ENCODE data around the gene ADSL.

The ADSL gene

GRCh38 chr22:40406063-40406890 lies 60.0 kb downstream of the ADSL start:
- FAIRE-seq, result no peak

DNA sequence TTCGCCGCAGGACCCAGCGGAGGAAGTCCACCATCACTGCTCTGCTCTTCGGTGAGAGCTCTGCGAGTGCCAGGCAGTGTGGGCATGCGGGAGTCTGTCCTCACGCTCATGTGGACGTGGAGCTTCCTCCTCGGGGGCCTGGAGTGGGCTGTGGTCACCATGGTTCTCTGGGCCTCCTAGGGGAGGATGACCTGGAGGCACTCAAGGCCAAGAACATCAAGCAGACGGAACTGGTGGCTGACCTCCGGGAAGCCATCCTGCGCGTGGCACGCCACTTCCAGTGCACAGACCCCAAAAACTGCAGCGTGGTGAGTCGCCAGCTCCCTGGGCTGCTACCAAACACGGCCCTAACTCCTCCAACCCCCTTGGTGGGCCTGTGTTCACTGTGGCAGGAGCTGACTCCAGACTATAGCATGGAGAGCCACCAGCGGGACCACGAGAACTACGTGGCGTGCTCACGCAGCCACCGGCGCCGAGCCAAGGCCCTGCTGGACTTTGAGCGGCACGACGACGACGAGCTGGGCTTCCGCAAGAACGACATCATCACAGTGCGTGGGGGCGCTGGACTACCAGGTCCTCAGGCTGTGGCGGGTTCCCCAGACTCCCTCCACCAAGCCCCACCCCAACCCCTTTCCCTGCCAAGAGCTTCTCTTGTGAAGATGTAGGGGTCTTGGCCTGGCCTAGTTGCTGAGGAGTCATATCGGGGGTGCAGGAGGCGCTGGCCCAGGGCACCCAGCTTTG lies 60.9 kb downstream of the ADSL start:
- FAIRE-seq, result no peak

DNA sequence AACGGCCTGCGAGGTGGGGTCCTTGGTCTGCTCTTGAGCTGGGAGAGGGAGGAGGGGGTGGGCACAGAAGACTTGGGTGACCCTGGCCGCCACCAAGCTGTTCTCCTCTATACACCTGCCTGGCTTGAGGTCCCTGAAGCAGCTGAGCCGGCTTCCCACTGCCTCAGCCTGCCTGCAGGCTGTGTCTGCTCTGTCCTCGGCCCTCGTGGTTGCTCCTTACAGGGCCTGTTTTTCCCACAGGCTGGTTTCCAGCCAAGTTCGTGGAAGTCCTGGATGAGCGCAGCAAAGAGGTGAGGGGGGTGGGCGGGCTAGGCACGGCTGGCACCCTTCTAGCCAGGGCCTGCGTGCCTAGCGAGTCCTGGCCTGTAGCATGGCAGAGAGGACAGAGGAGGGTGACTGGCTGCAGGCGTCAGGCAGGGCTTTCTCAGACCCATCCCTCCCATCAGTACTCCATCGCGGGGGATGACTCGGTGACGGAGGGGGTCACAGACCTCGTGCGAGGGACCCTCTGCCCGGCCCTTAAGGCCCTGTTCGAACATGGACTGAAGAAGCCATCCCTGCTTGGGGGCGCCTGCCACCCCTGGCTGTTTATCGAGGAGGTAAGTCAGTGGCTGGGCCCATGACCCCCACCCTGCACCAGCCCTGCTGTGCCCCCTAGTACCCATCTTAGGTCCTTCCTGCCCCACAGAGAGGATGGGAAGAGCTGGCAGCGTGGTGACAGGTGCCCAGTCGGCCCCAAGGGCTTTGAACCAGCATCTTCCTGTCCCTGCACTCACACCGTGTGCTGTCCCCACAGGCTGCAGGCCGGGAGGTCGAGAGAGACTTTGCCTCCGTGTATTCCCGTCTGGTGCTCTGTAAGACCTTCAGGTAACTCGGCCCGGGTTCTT lies 61.8 kb downstream of the ADSL start:
- FAIRE-seq, result no peak

- no peak for FAIRE-seq
Observed at GRCh38 chr22:40408718-40409612, 62.7 kb downstream of the ADSL start.

GRCh38 chr22:40409613-40410113 lies 63.4 kb downstream of the ADSL start:
- FAIRE-seq, result no peak

GRCh38 chr22:40410272-40410671 lies 64.0 kb downstream of the ADSL start:
- FAIRE-seq, result no peak

GRCh38 chr22:40410731-40411505 lies 64.6 kb downstream of the ADSL start:
- no peak for FAIRE-seq

DNA sequence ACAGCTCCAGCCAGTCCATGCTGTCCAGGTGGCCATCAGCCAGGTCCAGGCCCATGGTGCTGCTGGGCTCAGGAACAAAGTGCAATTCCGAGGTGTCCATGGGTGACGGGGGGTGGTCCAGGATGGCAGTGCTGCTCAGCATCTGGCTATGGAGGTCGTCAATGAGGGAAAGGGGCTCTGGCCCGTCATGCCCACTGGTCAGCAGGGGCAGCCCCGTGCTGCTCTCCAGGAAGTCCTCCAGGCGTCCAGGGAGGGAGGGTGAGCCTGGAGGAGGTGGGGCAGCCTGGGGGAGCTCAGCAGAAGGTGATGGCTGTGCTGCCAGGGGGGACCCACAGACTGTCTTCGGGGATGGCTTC lies 65.2 kb downstream of the ADSL start:
- FAIRE-seq, result no peak

- no peak for FAIRE-seq
Observed at GRCh38 chr22:40412441-40412840, 66.1 kb downstream of the ADSL start.

DNA sequence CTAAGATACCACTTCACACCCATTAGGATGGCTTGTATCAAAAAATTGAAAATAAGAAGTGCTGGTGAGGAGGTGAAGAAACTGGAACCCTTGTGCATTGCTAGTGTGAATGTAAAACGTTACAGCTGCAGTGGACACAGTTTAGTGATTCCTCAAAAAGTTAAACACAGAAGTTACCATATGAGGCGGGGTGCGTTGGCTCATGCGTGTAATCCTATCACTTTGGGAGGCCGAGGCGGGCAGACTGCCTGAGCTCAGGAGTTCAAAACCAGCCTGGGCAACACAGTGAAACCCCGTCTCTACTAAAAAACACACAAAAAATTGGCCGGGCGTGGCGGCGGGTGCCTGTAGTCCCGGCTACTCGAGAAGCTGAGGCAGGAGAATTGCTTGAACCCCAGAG lies 67.6 kb downstream of the ADSL start:
- no peak for FAIRE-seq

DNA sequence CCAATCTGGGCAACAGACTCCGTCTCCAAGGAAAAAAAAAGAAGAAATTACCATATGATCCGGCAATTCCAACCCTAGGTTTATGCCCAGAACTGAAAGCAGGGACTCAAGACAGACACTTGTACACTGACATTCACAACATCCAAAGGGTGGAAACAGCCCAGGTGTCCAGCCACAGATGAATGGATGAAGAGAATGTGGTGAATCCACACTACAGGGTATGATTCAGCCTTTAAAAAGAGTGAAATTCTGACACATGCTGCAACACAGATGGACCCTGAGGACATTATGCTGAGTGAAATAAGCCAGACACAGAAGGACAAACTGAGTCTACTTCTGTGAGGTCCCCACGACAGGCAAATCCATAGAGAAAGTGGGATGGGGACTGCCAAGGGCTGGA lies 68.0 kb downstream of the ADSL start:
- no peak for FAIRE-seq

DNA sequence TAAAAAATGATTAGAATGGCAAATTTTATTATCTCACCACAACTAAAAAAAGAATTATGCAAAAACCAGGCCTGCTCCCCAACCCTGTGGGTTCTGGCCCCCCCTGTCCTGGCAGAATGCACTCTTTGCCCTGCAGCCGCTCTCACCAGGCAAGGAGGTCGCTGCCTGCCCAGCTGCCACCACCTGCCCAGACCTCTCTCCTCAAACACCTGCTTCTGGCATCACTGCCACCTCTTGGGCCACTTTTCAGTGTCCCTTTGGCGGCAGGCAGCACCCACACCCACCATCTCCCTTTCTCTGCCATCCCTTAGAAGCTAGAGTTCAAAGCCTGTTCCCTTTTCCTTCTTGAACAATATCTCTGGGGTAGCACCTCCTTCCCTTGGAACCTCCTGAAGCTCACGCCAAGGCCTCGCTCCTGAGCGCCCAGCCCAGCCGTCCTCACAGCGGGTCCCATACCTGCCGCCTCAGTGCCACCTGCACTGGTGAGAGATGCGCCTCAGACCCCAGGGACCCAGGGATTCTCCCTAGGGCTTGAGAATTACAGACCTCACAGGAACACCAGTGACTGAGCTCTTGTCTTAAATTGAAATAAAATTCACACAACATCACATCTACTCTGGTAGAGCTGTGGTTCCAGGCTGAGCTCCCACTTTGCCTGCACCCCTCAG lies 68.7 kb downstream of the ADSL start:
- FAIRE-seq, result no peak

- FAIRE-seq, result no peak
Observed at GRCh38 chr22:40415531-40416266, 69.4 kb downstream of the ADSL start.

- FAIRE-seq, result no peak
Observed at GRCh38 chr22:40416267-40416570, 69.9 kb downstream of the ADSL start.

DNA sequence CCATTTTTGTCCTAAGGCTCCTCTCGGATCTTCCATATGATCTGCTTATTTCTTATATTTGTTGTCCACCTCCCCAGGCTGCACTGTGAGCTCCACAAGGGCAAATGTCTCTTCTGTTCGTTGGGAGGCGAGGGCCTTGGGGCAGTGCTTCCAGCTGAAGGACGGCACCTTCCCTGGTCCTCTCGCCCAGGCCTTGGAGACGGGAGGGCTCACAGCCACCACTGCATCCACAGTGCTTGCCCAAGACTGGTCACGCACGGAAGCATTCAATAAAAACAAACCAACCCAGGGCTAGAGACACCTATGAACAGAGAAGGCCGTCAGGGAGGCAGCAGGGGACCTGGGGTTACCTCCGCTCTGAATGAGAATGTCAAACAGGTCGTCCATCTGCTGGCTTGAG lies 70.3 kb downstream of the ADSL start:
- FAIRE-seq, result no peak

- FAIRE-seq, result no peak
Observed at GRCh38 chr22:40417041-40417440, 70.7 kb downstream of the ADSL start.

GRCh38 chr22:40417881-40418280 lies 71.6 kb downstream of the ADSL start:
- FAIRE-seq, result no peak

- no peak for FAIRE-seq
Observed at GRCh38 chr22:40418366-40419201, 72.3 kb downstream of the ADSL start.

GRCh38 chr22:40419718-40420117 lies 73.4 kb downstream of the ADSL start:
- no peak for FAIRE-seq
